Sigmoid colon (tissue), 4 donors: ENCODE data around the gene ZFPM1.

Source experiments
- CTCF ChIP-seq, 4 experiments: fragments of 450-650 bp in 3 of 4; fragments of 200-600 bp in 1 of 4; IDR thresholded peaks; one replicate each; pipeline ENCODE4 v1.5.1; 2016 to 2019; ENCODE audit warnings: antibody characterized with exemption in 4 of 4, mild to moderate bottlenecking in 3 of 4, moderate library complexity in 2 of 4
- EP300 ChIP-seq, 4 donors: sonication (generic); formaldehyde crosslinking; IDR thresholded peaks; one replicate each; pipeline ENCODE4 v1.6.1; 2017; ENCODE audit warnings: antibody characterized with exemption in 4 of 4
- POLR2A ChIP-seq, 2 donors: fragments of 450-650 bp; IDR thresholded peaks; one replicate each; pipeline ENCODE4 v1.6.1; 2016; ENCODE audit warnings: antibody characterized with exemption in 2 of 2, mild to moderate bottlenecking in 2 of 2, moderate library complexity in 2 of 2
- POLR2AphosphoS5 ChIP-seq, 4 donors: sonication (generic); formaldehyde crosslinking; IDR thresholded peaks; one replicate each; pipeline ENCODE4 v1.6.1; 2017; ENCODE audit warnings: antibody characterized with exemption in 4 of 4

- TF ChIP-seq CTCF (IDR thresholded peaks at IDR 0.05) (no peak), EP300 (IDR thresholded peaks at IDR 0.05) (no peak), POLR2A (IDR thresholded peaks at IDR 0.05) (no peak), POLR2AphosphoS5 (IDR thresholded peaks at IDR 0.05) (no peak)
These were observed 31.8 kb upstream of the ZFPM1 start for GRCh38 chr16:88421301-88421700.
